ENCODE measurements around the gene HYAL2.
A peak's percentile ranks its signal among the peaks of the same experiment; 100 is the strongest.

Gene HYAL2

GRCh38 chr3:50322386-50323091 is at the start of gene HYAL2:
Gene HYAL2 (minus strand): TSS chr3:50322745. CDS start chr3:50320489, 2,256 bp downstream.
- DNase-seq (ENCODE audit: low read depth, low spot score) = no peak
- peak within 1 kb of the TSS; percentile 73 for H3K4me3 ChIP-seq (ENCODE audit: low read depth, low read length)
- ChIA-PET CTCF (interaction anchor here (1.0 to 3.5 kb wide), 13 partner anchors 8 to 246 kb away, joined by 3 to 37 read pairs (median 7); partner anchors contain the start of genes HEMK1, HYAL3 and NAA80), POLR2A (interaction anchor here (1.0 to 1.4 kb wide), 2 partner anchors 11 to 15 kb away, joined by 3 read pairs; no protein-coding TSS in a partner anchor)
- TF ChIP-seq, protein P1, sequence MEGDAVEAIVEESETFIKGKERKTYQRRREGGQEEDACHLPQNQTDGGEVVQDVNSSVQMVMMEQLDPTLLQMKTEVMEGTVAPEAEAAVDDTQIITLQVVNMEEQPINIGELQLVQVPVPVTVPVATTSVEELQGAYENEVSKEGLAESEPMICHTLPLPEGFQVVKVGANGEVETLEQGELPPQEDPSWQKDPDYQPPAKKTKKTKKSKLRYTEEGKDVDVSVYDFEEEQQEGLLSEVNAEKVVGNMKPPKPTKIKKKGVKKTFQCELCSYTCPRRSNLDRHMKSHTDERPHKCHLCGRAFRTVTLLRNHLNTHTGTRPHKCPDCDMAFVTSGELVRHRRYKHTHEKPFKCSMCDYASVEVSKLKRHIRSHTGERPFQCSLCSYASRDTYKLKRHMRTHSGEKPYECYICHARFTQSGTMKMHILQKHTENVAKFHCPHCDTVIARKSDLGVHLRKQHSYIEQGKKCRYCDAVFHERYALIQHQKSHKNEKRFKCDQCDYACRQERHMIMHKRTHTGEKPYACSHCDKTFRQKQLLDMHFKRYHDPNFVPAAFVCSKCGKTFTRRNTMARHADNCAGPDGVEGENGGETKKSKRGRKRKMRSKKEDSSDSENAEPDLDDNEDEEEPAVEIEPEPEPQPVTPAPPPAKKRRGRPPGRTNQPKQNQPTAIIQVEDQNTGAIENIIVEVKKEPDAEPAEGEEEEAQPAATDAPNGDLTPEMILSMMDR (IDR thresholded peaks at IDR 0.05; ENCODE audit: insufficient read depth, low read length, missing control alignments) = no peak

- CTCF ChIA-PET = interaction anchor here (0.5 to 3.2 kb wide), 11 partner anchors 15 to 196 kb away, joined by 3 to 18 read pairs (median 5); partner anchors contain the start of gene C3orf18
- TF ChIP-seq, protein P1 (IDR thresholded peaks at IDR 0.05; ENCODE audit: insufficient read depth, low read length, missing control alignments) = no peak
- H3K4me3 ChIP-seq (ENCODE audit: low read depth, low read length) = no peak overlapping the region
- no peak for DNase-seq (ENCODE audit: low read depth, low spot score)
- POLR2A ChIA-PET = no interaction called here
Observed at GRCh38 chr3:50371133-50371685, 48.7 kb upstream of the HYAL2 start.

DNA sequence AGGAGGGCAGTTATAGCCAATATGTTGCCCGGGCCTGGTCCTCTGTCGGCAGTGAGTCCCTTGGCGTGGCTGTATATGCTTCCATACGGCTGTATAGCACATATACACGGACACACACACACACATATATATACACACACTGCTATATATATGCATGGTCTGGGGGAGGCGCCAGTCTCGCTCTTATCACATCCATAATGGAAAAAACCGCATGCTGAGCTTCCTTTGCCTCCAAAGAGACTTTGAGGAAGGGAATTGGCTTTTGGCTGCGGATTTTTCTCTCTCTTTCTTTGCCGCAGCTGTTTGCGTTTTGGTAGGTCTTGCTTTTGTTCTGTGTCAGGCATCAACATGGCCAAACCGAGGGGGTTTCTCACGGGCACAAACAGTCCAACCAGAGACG is 48.0 kb upstream of the HYAL2 start:
- CTCF ChIA-PET = interaction anchor here (0.5 to 3.2 kb wide), 11 partner anchors 16 to 197 kb away, joined by 3 to 18 read pairs (median 5); partner anchors contain the start of gene C3orf18
- TF ChIP-seq, protein P1 (IDR thresholded peaks at IDR 0.05; ENCODE audit: insufficient read depth, low read length, missing control alignments) = peak; percentile 15
- no peak overlapping the region for H3K4me3 ChIP-seq (ENCODE audit: low read depth, low read length)
- POLR2A ChIA-PET = no interaction called here
- no peak for DNase-seq (ENCODE audit: low read depth, low spot score)

DNA sequence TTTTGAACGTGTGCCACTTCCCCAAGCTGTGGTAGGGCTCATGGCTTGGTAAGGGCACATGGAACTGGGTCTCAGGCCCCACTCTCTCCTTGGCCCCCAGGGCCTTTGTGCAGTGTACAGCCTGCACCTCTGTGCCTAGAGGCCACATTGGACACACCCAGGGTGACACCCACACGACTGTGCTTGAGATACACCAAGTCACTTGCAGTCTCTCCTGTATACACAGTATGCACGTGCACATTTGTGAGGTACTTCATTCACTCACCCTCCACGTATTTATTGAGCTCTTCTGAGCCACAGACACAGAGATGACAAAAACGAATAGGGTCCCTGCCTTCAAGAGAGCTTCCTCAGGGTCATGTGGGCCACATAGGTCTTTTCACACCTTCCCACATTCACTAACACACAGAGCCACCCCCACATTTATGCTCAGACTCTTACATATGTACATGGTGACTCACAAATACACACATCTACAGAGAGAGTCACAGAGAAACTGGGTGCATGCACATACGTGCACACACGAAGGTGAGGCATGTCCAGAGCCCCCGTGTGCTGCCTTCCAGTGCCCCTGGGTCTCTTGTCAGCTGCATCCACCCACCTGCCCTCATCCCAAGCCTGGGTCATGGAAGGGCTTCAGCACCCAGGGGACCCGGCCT is 46.6 kb upstream of the HYAL2 start:
- CTCF ChIA-PET = interaction anchor here (0.8 to 3.2 kb wide), 5 partner anchors 154 to 186 kb away, joined by 3 to 18 read pairs (median 5); no protein-coding TSS in a partner anchor
- POLR2A ChIA-PET = interaction anchor here (0.6 kb wide), 1 partner anchor 9 kb away, joined by 3 read pairs; no protein-coding TSS in a partner anchor
- no peak for DNase-seq (ENCODE audit: low read depth, low spot score)
- TF ChIP-seq, protein P1 (IDR thresholded peaks at IDR 0.05; ENCODE audit: insufficient read depth, low read length, missing control alignments) = no peak
- no peak overlapping the region for H3K4me3 ChIP-seq (ENCODE audit: low read depth, low read length)

DNA sequence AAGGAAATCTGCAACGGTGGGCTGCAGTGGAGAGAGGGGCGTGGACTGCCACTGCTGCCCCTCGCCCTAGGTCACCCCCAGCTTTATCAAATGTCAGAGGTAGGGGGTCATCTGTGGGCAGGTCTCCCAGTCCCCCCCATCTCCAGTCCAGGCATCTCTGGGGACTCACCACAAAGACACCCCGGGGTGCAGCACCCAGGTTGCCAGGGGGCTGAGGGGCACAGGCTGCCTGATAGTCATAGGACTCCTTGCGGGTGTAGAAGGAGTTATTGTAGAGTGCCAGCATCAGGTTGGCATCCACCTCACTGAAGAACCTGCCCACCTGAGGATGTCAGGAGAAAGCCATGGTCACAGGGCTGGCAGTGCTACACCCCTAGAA is 43.3 kb upstream of the HYAL2 start:
- ChIA-PET POLR2A (no interaction called here), CTCF (interaction anchor here (1.2 to 1.7 kb wide), 3 partner anchors 15 to 184 kb away, joined by 3 to 5 read pairs (median 5); partner anchors contain the start of genes CYB561D2 and NPRL2)
- no peak overlapping the region for H3K4me3 ChIP-seq (ENCODE audit: low read depth, low read length)
- no peak for DNase-seq (ENCODE audit: low read depth, low spot score)
- TF ChIP-seq, protein P1 (IDR thresholded peaks at IDR 0.05; ENCODE audit: insufficient read depth, low read length, missing control alignments) = no peak

Data from AG04449 (cell line).